ENCODE data around the gene SAMM50.

SAMM50 gene

DNA sequence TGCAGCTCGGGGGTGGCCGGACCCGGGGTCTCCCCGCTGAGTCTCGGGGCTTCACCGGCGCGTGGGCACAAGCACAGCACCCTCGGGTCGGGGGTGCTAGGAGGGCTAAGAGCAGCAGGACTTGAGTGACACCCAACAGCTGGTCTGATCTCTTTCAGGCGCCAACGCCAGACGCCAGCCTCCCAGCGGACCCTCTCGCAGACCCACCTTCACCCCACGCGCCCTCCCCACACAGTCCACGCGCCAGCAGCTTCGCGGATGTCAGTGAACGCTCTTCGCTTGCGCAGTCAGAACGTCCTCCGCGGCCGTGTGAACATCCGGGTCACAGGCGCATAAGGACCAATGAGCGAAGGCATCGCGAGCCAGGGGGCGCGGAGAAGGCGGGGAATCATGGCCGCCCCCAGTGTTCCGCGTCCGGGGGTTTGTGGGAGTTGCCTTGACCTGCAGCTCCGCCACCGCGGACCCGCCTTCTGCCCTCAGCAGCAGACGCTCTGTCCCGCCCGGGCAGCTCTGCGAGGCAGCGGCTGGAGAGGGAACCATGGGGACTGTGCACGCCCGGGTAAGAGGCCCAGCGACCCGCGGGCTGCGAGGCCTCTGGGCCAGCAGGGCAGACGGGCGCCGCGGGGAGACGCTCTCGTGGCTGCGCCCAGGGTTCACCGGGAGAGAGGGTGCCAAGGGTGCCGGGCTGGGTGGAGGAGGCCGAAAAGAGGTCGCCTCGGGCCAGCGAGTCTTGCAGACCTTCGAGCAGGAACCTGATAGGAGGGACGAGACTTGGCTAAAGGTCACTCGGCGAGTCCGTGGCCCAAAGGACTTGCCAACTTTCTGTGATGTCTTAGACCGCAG, at the start of gene SAMM50:
Gene SAMM50, plus strand, starts transcription at position 403 of the 843 bp plus-strand sequence. Its CDS starts 136 bp downstream, at position 539.
- peak; percentile 83 to 88 for DNase-seq (ENCODE audit: low read depth in 2 of 2, low spot score in 1 of 2)

DNA sequence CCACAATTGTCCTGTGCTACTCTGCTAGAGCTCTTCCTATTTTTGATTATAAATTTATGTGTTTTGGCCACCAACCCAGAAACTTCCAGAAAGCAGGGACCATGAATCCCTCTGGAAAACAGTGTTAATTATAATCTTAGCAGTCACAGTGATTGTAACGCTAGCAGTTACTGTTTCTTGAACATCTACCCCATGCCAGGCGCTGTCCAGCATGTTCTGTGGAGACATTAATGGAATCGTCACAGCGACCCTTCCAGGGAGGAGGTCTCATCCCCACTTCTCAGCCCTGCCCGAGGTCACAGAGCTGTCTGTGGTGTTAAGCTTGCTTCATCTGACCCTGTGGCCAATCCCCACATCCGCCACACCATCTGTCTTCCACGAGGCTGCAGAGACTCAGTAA, 49.6 kb upstream of the SAMM50 start:
- no peak for DNase-seq (ENCODE audit: low read depth in 2 of 2, low spot score in 1 of 2)

DNA sequence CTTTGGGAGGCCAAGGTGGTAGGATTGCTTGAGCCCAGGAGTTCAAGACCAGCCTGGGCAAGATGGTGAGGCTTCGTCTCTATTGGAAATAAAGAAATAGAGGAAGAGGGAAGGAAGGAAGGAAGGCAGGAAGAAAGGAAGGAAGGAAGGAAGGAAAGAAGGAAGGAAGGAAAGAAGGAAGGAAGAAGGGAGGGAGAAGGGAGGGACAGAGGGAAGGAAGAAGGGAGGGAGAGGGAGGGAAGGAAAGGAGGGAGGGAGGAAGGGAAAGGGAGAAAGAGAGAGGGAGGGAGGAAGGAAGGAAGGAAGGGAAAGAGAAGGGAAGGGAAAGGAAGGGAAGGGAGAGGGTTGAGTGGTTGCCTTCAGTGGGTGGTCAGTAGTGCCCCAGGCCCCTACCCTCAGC, 45.5 kb upstream of the SAMM50 start:
- DNase-seq (ENCODE audit: low read depth in 2 of 2, low spot score in 1 of 2) = no peak

DNA sequence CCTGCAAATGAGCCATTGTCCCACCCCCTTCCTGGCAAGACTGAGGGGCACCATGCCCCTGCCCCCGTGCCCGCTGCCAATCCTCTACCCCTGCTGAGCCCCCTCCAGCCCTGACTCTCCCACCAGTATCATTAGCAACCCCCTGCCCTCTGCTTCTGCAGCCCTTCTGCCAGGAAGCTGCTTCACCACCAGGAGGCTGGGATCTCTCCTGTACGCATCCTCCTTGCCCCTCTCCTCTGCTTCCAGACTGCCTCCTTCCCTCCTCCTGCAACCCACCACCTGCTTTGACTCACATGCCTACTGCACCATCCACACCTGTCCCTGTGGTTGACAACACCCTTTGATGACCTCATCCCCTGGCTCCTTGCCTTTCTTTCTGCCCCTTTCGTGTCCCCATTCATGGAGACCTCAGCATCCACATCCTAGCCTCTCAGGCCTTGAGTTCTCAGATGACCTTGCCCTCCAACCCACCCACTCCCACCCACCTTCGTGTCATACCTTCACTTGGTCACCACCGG, 45.0 kb upstream of the SAMM50 start:
- no peak for DNase-seq (ENCODE audit: low read depth in 2 of 2, low spot score in 1 of 2)

DNA sequence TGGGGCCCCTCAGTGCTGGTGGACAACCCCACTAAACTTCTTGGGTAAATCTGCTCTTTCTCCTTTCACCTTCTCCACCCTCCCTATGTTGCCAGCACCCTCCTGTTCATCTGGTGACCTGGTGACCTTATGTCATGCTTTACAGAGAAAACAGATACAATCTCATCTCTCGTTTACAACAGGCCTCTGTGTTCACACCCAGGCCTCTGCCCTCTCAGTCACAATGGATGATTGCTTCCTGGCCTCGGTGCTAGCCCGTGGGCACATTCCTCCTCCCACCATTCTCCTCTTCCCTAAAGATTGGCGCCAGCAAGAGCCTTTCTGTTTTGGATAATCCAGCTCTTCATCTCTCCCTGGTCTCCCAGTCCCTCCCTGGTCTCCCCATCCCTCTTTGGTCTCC, 43.9 kb upstream of the SAMM50 start:
- DNase-seq (ENCODE audit: low read depth in 2 of 2, low spot score in 1 of 2) = no peak

DNA sequence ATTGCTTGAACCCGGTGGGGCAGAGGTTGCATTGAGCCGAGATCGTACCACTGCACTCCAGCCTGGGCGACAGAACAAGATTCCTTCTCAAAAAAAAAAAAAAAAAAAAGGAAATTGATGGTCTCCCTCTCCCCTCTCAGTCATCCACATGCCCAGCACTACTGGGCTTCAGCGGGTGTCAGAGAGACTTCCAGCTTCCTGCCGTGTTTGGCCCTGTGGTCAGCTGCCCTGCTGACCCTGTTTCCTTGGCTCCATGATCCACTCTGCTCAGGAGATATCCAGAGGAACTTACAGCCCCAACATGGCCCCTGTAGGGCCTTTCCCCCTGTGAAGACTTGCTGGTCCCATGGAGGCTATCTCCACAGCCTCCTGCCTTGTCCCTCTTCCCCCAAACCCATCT, 37.7 kb upstream of the SAMM50 start:
- DNase-seq (ENCODE audit: low read depth in 2 of 2, low spot score in 1 of 2) = no peak

DNA sequence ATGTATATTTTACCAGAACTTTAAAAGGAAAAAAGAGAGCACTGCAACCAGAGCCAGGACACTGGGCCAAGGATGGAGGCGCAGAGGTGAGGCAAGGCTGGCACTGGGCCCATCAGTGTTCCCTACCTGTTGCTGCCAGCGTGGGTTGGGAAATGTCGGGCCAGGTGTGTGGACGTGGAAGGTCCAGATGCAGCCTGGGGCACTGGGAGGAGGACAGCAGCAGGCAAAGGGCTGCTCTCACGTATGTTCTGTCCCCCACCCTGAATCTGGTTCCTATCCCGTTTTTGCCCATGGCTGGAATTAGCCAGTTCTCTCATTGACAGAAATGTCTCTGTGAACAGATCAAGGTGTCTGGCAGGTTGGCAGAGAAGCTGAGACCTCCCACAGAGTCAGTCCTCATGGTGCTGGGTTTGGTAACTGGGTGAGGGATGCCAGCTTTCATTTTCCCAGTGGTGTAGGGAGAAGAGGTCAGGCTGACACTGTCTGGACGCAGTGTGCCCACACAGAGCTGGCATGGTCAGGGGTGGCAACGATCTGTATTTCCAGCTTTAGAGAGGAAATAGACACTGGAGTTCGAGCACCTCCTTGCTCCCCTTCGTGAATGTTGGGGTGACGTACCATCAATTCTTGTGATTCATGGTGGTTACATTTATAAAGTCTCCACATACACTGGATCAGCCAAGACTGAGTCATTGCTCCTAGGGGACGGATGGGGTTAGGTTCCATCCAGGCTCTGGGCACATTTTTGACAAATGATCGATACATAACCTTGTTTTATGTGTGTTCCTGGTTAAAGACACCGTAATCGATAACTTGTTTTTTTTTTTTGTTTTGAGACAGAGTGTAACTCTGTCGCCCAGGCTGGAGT, 35.9 kb upstream of the SAMM50 start:
- DNase-seq (ENCODE audit: low read depth in 2 of 2, low spot score in 1 of 2) = no peak

DNA sequence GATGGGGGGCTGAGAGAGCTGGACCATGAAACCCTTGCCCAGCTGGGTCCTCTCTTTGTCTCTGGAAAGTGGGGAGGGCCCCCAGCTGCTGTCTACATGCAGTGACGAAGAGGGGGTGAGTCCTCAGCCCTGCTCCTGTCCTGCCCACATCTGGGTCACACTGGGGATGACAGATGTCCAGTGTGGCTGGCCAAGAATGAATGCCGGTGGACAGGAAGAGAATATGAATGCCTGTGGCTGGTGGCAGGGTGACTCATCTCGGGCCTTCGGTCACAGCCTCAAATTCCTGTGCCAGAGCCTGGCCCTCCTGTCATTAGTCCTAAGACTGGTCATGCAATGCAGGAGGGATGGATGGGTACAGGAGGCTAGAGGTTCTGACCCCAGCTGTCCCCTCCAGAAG, 33.9 kb upstream of the SAMM50 start:
- no peak for DNase-seq (ENCODE audit: low read depth in 2 of 2, low spot score in 1 of 2)

DNA sequence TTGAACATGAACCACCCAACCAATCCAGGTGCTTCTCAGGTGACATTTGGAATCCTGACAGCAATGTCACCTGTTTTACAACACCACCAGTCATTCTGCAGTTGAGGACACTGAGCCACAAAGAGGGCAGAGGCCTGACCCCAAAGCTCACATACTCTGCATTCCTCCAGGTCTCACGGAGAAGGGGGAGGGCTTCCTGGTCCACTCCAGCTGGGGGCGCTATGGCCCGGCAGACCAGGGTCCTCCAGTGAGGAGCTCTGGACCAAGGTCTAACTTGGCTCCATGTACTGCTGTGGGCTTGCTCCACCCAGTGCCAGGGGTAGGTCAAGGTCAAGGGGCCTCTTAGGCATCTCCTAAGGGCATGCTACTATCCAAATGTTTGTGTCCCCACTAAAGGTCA, 33.1 kb upstream of the SAMM50 start:
- DNase-seq (ENCODE audit: low read depth in 2 of 2, low spot score in 1 of 2) = no peak

DNA sequence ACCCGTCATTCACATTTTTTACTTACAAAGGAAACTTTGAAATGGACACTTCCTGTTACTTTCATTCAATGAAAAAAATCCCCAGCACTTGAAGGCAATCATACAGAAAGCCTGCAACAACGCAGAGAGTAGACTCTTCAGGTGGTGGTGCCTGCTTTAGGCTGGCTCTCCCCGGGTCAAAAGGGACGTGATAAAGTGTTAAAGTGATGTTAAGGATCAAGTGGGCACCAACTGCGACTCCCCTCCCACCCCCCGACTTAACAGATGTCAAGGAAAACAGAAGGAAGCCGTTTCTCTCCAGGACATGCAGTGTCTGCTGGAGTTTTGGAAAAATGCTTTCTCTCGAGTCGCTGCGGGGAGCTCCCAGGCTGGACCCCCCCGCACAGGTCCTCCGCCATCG, 32.1 kb upstream of the SAMM50 start:
- no peak for DNase-seq (ENCODE audit: low read depth in 2 of 2, low spot score in 1 of 2)

DNA sequence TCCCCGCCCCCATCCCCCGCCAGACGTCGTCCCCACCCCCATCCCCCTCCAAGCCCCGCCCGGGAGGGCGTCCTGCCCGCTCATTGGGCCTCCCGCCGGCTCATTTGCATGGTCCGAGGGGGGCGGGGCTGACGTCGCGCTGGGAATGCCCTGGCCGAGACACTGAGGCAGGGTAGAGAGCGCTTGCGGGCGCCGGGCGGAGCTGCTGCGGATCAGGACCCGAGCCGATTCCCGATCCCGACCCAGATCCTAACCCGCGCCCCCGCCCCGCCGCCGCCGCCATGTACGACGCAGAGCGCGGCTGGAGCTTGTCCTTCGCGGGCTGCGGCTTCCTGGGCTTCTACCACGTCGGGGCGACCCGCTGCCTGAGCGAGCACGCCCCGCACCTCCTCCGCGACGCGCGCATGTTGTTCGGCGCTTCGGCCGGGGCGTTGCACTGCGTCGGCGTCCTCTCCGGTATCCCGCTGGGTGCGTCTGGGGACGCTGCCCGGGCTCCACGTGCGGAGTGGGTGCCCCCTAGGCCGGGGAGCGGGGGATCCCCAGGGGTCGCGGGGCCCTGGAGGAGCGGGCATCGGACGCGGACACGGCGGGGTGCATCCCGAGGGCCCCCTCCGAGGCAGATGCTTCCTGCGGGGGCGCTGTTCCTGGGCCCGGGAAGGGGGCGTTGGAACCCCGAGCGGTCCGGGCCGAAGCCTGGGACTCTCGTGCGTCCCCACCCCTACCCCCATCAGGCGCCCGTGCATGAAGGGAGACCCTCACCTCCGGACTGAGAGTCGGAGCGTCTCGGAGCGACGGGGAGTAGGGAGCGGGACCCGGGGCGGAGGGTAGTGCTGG, 31.4 kb upstream of the SAMM50 start, which contains the start of gene PNPLA3:
Gene PNPLA3, plus strand, starts transcription at position 175 of the 834 bp plus-strand sequence. Its CDS starts 107 bp downstream, at position 282.
- DNase-seq (ENCODE audit: low read depth in 2 of 2, low spot score in 1 of 2) = peak; percentile 31 to 65

DNA sequence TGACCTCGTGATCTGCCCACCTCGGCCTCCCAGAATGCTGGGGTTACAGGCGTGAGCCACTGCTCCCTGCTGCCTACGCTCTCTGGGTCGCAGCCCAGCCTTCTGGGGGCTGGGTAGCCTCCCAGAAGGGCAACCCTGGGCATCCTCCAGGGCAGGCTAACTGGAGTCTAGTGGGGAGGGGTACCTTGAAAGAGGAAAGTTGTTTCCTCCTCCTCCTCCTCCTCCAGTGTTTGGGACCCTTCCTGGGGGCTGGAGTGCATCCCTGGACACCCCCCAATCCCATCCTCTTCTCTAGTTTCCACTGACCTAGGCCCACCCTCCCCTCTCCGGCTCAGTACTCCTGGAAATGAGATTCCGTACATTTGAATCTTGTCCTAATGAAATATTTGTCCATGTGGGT, 30.4 kb upstream of the SAMM50 start:
- DNase-seq (ENCODE audit: low read depth in 2 of 2, low spot score in 1 of 2) = no peak

DNA sequence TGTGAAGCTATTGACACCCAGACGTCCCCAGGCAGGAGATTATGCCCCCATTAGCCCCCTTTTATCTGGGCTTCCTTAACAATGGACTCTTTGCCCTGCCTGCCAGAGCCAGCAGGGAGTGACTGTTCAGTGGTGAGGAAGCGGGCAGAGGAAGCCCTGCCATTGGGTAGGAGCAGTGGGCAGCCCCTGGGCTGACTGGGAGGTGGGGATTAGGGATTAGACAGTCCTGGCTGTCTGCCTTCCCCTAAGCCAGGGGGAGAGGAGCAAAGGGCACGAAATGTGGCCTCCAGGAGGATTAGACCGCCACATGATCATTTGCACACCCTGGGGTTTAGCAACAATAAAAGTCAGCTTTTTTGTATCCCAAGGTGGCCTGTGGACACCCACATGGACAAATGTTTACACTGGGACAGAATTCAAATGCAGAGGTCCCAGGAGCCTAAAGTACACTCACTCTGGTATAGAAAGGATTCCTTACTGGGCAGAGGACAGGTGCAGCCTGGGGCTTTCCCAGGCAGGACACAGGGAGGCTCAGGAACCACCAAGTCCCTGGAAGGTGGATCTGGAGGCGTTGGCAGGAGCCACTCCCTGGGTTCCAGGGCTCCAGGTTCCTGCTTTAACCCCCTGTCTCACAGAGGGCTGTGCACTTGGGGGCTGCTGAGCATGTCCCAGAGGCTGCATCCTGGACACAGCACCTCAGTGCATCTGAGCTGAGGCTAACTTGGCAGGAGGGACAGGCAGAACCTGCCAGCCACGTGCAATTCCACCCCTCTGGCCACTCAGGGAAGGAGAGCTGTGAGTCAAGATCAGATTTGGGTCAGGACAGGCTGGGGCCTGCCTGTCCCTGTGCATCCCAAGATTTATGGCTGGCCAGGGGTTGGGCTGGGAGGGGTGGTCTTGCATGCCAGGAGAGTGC, 29.6 kb upstream of the SAMM50 start:
- DNase-seq (ENCODE audit: low read depth in 2 of 2, low spot score in 1 of 2) = no peak

DNA sequence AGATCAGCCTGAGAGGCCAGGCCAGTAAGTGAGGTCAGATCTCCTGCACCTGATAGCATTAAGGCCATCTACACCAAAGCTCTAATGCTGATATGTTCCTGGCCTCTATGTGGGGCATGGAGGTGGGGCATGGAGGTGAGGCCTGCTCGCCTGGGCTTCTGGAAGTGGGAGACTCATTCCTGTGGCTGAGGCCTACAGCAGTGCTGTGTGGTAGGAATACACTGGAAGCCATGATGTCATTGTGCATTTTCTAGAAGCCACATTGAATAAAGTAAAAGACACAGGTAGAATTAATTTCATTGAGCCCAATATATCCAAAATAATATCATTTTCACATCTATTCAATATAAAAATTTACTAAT, 28.9 kb upstream of the SAMM50 start:
- DNase-seq (ENCODE audit: low read depth in 2 of 2, low spot score in 1 of 2) = no peak

DNA sequence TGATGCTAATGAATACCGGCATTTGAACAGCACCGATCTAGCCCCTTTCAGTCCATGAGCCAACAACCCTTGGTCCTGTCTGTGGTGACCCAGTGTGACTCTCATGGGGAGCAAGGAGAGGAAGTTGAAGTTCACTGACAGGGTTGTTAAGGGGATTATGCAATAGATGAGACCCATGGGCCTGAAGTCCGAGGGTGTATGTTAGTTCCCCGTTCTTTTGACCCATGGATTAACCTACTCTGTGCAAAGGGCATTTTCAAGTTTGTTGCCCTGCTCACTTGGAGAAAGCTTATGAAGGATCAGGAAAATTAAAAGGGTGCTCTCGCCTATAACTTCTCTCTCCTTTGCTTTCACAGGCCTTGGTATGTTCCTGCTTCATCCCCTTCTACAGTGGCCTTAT, 26.8 kb upstream of the SAMM50 start:
- no peak for DNase-seq (ENCODE audit: low read depth in 2 of 2, low spot score in 1 of 2)

DNA sequence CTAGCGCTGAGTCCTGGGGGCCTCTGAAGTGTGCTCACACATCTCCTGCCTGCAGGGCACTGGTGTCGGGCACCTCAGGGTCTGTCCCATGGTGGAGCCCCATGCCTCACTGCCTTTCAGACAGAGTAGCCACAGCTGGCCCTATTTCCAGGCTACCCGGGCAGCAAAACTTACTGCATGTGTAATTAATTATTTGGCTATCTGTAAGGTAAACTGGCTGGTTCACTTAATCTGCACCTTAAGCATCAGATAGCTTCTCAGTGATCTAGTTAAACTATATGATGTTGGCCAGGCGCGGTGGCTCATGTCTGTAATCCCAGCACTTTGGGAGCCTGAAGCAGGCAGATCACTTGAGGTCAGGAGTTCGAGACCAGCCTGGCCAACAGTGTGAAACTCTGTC, 26.3 kb upstream of the SAMM50 start:
- no peak for DNase-seq (ENCODE audit: low read depth in 2 of 2, low spot score in 1 of 2)

DNA sequence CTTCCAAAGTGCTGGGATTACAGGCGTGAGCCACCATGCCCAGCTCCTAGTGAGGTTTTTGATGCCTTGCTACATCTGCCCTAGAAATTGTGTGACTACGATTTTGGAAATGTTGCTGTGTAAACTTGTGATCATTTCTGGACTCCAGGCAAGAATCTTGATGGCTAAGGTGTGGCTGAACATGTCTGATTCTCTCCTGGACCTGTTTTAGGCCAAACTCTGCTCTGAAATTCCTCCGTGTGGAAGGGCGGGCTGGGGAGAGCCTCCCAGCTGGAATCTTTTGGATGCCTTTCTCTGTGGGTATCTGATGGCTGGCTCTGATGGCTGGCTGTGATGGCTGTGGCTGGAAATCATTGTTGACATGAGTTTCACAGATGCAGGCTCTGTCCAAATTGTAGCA, 23.5 kb upstream of the SAMM50 start:
- DNase-seq (ENCODE audit: low read depth in 2 of 2, low spot score in 1 of 2) = no peak

DNA sequence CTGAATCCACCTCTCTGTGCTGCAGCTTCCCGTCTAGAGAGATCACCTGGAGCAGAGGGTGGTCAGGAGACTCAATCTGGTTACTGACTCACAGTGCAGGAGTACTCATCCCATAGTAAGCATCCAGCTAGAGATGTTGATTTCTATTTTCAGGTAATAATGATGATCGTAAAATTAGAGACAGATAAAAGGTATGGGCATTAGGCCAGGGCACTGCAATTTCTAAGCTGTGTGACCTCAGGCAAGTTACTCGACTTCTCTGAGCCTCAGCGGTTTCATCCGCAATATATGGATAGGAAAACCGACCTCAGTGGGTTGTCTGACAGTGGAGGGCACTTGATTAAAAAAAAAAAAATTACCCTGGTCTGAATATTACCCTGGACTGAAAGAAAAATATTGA, 13.8 kb upstream of the SAMM50 start:
- no peak for DNase-seq (ENCODE audit: low read depth in 2 of 2, low spot score in 1 of 2)

DNA sequence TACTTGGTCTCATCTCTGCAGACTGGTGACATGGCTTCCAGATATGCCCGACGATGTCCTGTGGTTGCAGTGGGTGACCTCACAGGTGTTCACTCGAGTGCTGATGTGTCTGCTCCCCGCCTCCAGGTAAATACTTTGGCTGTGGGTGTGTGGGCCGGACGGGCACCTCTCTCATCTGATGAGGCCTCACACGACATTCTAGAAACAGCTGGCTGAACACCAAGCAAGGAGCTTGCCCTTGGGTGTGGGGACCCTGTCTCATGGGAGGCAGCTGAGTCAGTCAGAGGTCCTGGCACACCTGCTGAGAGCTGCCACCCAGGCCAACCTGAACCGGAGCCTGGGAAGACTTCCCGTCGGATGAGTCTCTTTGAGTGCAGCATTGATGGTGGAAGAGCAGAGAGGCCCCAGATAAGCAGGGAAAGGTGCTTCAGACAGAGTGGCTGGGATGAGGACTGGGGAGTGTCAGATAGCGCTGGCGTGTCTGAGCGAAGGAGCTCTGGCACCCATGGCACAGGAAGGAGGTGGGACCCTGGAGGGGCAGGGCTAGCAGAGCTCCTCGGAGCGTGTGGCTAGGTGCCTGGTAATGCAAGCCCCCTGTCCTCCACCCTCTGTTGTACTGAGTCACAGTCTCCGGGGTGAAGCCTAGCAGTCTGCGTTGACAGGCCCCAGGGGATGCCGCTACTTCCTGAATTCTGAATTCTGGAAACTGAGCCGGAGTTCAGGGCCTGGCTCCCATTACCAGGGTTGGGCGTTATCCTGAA, 10.4 kb upstream of the SAMM50 start:
- DNase-seq (ENCODE audit: low read depth in 2 of 2, low spot score in 1 of 2) = no peak
